GM19043 (cell line): ENCODE data around the gene SETX.
A peak's percentile ranks its signal among the peaks of the same experiment; 100 is the strongest.
"Not testable (repeated sequence)": the region's sequence is repeated elsewhere in the genome, so short reads cannot be mapped to it uniquely, and the experiment has no call there.

ENCODE experiments used
- ATAC-seq: cut with Tn5 transposase; IDR thresholded peaks from one replicate; pipeline ENCODE4 v1.9.1; 2021; ENCODE audit warnings: low read depth; ENCODE audit not compliant: unreplicated experiment

SETX gene

GRCh38 chr9:132354637-132355355 is at the start of gene SETX:
TSS of gene SETX (minus strand) at chr9:132354986. CDS start at chr9:132349428, 5,558 bp downstream.
- ATAC-seq, result peak; percentile 86

GRCh38 chr9:132404228-132404881 is 49.6 kb upstream of the SETX start:
- no peak for ATAC-seq

- no peak for ATAC-seq
Observed at GRCh38 chr9:132401824-132402223, 47.0 kb upstream of the SETX start.

- no peak for ATAC-seq
Observed at GRCh38 chr9:132395560-132395959, 40.8 kb upstream of the SETX start.

GRCh38 chr9:132391449-132391848 is 36.7 kb upstream of the SETX start:
- ATAC-seq, result no peak

DNA sequence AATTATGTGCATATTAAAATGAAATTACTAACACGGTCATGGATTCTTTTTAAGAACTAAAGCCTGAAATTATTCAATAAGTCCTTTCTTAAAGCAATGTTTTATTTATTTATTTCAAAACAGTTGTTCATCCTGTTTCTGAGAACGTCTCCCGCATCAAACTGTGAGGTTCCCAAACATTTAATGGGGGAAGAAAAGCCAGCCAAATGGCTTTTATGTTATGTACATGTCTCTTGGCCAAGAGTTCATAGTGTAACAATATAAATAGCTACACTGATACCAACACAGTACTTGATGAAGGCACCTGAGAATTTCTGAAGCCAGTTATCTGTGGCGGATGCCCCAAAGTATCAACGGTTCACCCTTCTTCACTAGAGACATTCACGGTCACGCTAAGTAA is 36.2 kb upstream of the SETX start:
- ATAC-seq, result no peak

DNA sequence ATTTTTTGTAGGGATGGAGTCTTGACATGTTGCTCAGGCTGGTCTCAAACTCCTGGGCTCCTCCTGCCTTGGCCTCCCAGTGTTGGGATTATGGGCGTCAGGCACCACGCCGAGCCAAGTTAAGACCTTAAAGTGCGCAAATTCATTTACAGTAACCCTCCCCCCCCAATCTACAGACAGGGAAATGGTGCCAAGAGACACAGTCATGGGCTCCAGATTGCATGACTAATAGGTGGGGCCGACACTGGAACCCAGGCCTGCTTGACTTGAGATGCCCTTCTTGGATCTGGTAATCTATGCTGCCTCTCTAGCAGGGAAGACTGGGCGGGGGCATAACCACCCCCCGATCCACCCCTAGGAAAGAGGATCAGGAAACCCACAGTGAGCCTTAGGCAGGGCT is 32.3 kb upstream of the SETX start:
- ATAC-seq, result no peak

GRCh38 chr9:132384376-132384775 is 29.6 kb upstream of the SETX start:
- no peak for ATAC-seq

DNA sequence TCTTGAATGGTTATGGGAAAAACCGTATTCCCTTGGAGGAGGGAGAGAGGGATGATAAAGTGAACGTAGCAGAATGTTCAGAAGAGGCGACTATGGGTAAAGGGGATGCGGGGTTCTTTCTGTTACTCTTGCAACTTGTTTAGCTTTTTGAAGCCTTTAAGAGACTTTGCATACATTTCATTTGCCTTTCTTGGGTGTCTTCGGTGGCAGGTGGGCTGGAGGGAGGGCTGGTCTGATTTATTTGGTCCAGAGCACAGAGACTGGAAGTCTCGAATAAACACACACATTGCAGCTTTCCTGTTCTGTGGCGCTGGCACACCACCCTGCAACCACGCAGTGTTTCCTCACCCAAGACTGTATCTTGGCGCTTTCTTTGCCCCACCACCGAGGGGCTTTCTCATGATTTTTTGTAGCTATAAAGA is 28.7 kb upstream of the SETX start:
- peak; percentile 45 for ATAC-seq

- no peak for ATAC-seq
Observed at GRCh38 chr9:132381966-132382541, 27.3 kb upstream of the SETX start.

DNA sequence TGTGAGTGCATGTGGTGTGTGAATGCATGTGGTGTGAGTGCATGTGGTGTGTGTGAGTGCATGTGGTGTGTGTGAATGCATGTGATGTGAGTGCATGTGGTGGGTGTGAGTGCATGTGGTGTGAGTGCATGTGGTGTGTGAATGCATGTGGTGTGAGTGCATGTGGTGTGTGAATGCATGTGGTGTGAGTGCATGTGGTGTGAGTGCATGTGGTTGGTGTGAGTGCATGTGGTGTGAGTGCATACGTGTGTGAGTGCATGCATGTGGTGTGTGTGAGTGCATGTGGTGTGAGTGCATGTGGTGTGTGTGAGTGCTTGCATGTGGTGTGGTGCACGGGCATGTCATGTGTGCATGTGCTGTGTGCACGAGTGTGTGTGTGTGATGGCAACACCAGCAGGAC is 23.6 kb upstream of the SETX start:
- not testable (repeated sequence) for ATAC-seq

GRCh38 chr9:132377769-132378168 is 23.0 kb upstream of the SETX start:
- not testable (repeated sequence) for ATAC-seq

- no peak for ATAC-seq
Observed at GRCh38 chr9:132372177-132373095, 17.6 kb upstream of the SETX start.

DNA sequence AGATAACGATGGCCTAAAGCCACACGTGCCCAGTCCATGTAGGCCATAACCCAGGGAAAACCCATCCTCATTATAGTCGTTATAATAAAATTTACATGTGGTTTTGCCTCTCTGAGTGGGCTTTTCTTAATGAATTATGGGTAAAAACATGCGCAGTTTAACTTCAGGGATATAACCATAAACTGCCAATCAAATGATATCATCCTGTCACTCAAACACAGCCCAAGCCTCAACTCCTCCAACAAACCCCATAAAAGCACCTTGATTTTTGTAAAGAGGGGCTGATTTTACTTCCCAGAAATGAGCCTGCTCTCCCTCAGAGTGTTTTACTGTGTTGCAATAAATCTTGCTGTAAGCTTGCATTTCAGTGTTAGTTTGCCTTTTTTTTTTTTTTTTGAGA is 15.8 kb upstream of the SETX start:
- ATAC-seq, result no peak

GRCh38 chr9:132369421-132369820 is 14.6 kb upstream of the SETX start:
- no peak for ATAC-seq

DNA sequence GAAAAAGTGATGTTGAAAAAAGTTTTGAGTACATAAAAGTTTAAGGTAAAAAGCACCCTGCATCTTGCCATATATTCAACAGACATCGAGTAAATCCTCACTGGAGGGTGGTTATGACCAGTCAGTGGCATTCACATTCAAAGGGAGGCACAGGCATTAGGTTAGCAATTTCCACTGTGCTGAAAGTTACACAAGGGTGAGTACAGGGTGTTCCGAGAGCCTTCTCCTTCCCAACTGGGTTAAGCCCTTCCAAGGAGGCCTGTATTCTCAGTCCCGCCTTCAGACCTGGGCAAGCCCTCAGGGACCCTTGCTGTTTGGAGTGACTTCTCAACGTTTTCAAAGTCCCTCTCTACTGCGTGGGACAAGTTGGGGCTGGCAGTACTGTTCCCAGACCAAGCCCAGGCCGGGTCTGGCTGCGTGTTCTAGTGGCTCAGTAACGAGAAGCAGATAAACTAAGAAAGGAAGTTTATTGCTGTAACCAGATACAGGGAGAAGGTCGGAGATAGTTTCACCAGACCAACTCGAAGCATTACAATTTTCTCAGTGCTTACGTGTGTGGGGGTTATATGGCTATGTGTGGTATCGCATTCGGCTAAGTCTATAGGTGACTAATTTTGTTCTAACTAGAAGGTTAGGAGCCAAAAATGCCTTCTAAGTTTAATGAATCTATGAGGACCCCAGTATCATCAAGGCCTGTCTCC is 13.0 kb upstream of the SETX start:
- no peak for ATAC-seq

DNA sequence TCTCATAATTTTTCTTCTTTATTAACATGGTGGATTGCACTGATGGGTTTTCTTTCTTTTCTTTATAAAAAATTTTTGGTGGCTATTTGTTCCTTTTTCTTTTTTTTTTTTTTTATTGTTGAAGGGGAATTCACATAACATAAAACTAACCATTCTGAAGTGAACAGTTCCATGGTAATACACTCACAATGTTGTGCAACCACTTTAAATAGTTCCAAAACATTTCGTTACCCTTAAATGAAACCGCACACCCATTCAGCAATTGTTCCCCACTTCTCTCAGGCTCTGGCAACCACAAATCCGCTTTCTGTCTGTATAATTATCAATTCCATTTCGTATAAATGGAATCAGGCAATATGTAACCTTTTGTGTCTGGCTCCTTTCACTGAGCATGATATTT is 11.7 kb upstream of the SETX start:
- ATAC-seq, result no peak

DNA sequence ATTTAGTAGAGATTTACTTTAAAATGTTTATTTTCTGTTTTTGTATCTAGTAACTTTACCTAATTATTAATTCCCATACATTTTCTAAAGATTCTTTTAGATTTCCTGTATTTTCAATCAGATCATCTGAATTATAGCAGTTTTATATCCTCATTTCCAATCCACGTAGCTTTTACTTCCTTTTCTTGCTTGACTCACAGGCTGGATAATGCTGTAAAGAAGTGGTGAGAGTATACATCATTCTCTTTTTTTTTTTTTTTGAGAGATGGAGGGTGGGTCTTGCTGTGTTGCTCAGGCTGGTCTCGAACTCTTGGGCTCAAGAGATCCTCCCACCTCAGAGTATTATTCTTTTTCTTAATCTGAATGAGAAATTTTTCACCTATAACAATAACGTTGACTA is 11.2 kb upstream of the SETX start:
- no peak for ATAC-seq

- no peak for ATAC-seq
Observed at GRCh38 chr9:132364068-132364467, 9.3 kb upstream of the SETX start.

DNA sequence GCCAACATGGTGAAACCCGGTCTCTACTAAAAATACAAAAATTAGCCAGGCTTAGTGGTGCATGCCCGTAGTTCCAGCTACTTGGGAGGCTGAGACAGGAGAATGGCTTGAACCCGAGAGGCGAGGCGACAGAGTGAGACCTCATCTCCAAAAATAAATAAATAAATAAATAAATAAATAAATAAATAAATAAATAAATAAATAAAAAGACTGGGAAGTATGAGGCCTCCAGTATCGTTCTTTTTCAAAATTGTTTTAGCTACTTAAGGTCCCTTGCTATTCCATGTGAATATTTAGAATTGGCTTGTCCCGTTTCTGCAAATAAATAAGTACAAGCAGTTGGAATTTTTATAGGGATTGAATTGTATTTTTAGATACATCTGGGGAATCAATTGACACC is 3.0 kb upstream of the SETX start:
- no peak for ATAC-seq
